Measurements from ENCODE around the gene OR2AT4. TPM values are rescaled to one million over a fixed set of nuclear protein-coding genes. Genes with fewer than 3 reads are reported as not detected.

OR2AT4 gene
- total RNA-seq, 1 experiment from 2014 or later = not detected

GRCh38 chr11:75145196-75145971 is 48.7 kb upstream of the OR2AT4 start:
- BruUV-seq (replicated peaks) = no TSS peak
- ATAC-seq (no peak), DNase-seq (ENCODE audit: low read depth, low spot score) (no peak)
- Histone ChIP-seq H3K9me3 (ENCODE audit: control insufficient read depth, insufficient read depth, low read depth, low read length) (no peaks in the 10 kb centered on the region), H3K27me3 (ENCODE audit: control insufficient read depth, insufficient read depth, low read length) (peaks cover 2% of the 10 kb centered on the region; the same call in 1 of the 2 replicates), H3K4me3 (ENCODE audit: low read depth in 2 of 2, low read length in 2 of 2) (no peak overlapping the region), H3K36me3 (ENCODE audit: control insufficient read depth, insufficient read depth, low read length) (no peaks in the 10 kb centered on the region), H3K4me1 (ENCODE audit: control insufficient read depth, insufficient read depth, low read length) (peaks cover 10% of the 10 kb centered on the region), H3K27ac (ENCODE audit: low read length) (no peak overlapping the region)
- no peak for TF ChIP-seq REST (IDR thresholded peaks at IDR 0.05; ENCODE audit: insufficient read depth in 1 of 2, low read depth in 2 of 2, low read length in 1 of 2)
- no peak for TF ChIP-seq CTCF (IDR thresholded peaks at IDR 0.05)
- TF ChIP-seq SIN3A (IDR thresholded peaks at IDR 0.05; ENCODE audit: borderline replicate concordance, insufficient read depth, low read depth, low read length) = no peak
- no peak for TF ChIP-seq TCF7L2 (IDR thresholded peaks at IDR 0.05; ENCODE audit: low read depth, low read length)
- TF ChIP-seq POLR2AphosphoS5 (IDR thresholded peaks at IDR 0.05; ENCODE audit: low read depth, low read length) = no peak
- intact Hi-C loops (cut with micrococcal nuclease; ENCODE audit: unreplicated experiment) = loop anchor here (2.0 kb wide), 1 partner anchor 59 kb away; no protein-coding TSS in a partner anchor
- in situ Hi-C loops (cut with HindIII; ENCODE audit: low pct_unique_long_range_greater_than_20kb, low sequenced_read_pairs) = no loop called here
- POLR2A ChIA-PET = interaction anchor here (0.6 kb wide), 2 partner anchors 15 to 62 kb away, joined by 3 to 5 read pairs; no protein-coding TSS in a partner anchor
- CTCF ChIA-PET = interaction anchor here (0.6 to 5.8 kb wide), 18 partner anchors 22 to 558 kb away, joined by 3 to 66 read pairs (median 6); partner anchors contain the start of gene TPBGL

- Histone ChIP-seq H3K4me3 (ENCODE audit: low read depth in 2 of 2, low read length in 2 of 2) (no peak overlapping the region), H3K4me1 (ENCODE audit: control insufficient read depth, insufficient read depth, low read length) (peaks cover 10% of the 10 kb centered on the region), H3K9me3 (ENCODE audit: control insufficient read depth, insufficient read depth, low read depth, low read length) (no peaks in the 10 kb centered on the region), H3K27me3 (ENCODE audit: control insufficient read depth, insufficient read depth, low read length) (peaks cover 2% of the 10 kb centered on the region; the same call in 1 of the 2 replicates), H3K27ac (ENCODE audit: low read length) (no peak overlapping the region), H3K36me3 (ENCODE audit: control insufficient read depth, insufficient read depth, low read length) (no peaks in the 10 kb centered on the region)
- no peak for TF ChIP-seq POLR2AphosphoS5 (IDR thresholded peaks at IDR 0.05; ENCODE audit: low read depth, low read length)
- no peak for TF ChIP-seq SIN3A (IDR thresholded peaks at IDR 0.05; ENCODE audit: borderline replicate concordance, insufficient read depth, low read depth, low read length)
- no peak for TF ChIP-seq REST (IDR thresholded peaks at IDR 0.05; ENCODE audit: insufficient read depth in 1 of 2, low read depth in 2 of 2, low read length in 1 of 2)
- CTCF ChIA-PET = interaction anchor here (0.6 to 5.8 kb wide), 21 partner anchors 23 to 559 kb away, joined by 3 to 66 read pairs (median 6); partner anchors contain the start of gene TPBGL
- POLR2A ChIA-PET = interaction anchor here (0.6 to 0.7 kb wide), 2 partner anchors 44 to 63 kb away, joined by 5 to 10 read pairs; no protein-coding TSS in a partner anchor
- BruUV-seq (replicated peaks) = no TSS peak
- intact Hi-C loops (cut with micrococcal nuclease; ENCODE audit: unreplicated experiment) = loop anchor here (2.0 to 5.0 kb wide), 2 partner anchors 60 to 122 kb away; no protein-coding TSS in a partner anchor
- in situ Hi-C loops (cut with HindIII; ENCODE audit: low pct_unique_long_range_greater_than_20kb, low sequenced_read_pairs) = no loop called here
- ATAC-seq (no peak), DNase-seq (ENCODE audit: low read depth, low spot score) (no peak)
Measured at GRCh38 chr11:75144716-75145014, 48.0 kb upstream of the OR2AT4 start.
